ENCODE measurements around the gene S1PR3. TPM values are rescaled to one million over a fixed set of nuclear protein-coding genes. Genes with fewer than 3 reads are reported as not detected.

Gene S1PR3
- total RNA-seq, 2 experiments from 2014 or later, result 0.47 TPM; not detected in 1

- CTCF ChIA-PET (ENCODE audit: unreplicated experiment), result no interaction called here
- POLR2A ChIA-PET, result no interaction called here
- no peak for DNase-seq (ENCODE audit: low spot score)
- Histone ChIP-seq H3K79me2 (ENCODE audit: insufficient read depth, low read depth, low read length) (no peaks in the 10 kb centered on the region), H3K9me2 (ENCODE audit: insufficient read depth, low read length) (no peaks in the 10 kb centered on the region), H3K4me1 (ENCODE audit: insufficient read depth, low read length, poor library complexity, severe bottlenecking) (no peaks in the 10 kb centered on the region), H3K9me3 (ENCODE audit: low read length) (no peaks in the 10 kb centered on the region), H3K27ac (ENCODE audit: low read depth, low read length, poor library complexity, severe bottlenecking) (no peak overlapping the region), H2AFZ (ENCODE audit: low read length) (no peak overlapping the region), H3K36me3 (ENCODE audit: insufficient read depth, low read length) (no peaks in the 10 kb centered on the region), H4K20me1 (ENCODE audit: insufficient read depth, low read length) (no peaks in the 10 kb centered on the region), H3K4me2 (ENCODE audit: low read length) (no peak overlapping the region), H3K4me3 (ENCODE audit: low read depth, low read length, poor library complexity, severe bottlenecking) (no peak overlapping the region)
- BruUV-seq (replicated peaks), result no TSS peak
- TF ChIP-seq CTCF (conservative IDR thresholded peaks at IDR 0.05; ENCODE audit: low read length), result no peak
- TF ChIP-seq EZH2phosphoT487 (IDR thresholded peaks at IDR 0.05; ENCODE audit: borderline replicate concordance, low read depth, low read length), result no peak
- intact Hi-C loops (cut with micrococcal nuclease; ENCODE audit: unreplicated experiment), result no loop called here
Measured at GRCh38 chr9:88951155-88951542, 40.1 kb upstream of the S1PR3 start.

DNA sequence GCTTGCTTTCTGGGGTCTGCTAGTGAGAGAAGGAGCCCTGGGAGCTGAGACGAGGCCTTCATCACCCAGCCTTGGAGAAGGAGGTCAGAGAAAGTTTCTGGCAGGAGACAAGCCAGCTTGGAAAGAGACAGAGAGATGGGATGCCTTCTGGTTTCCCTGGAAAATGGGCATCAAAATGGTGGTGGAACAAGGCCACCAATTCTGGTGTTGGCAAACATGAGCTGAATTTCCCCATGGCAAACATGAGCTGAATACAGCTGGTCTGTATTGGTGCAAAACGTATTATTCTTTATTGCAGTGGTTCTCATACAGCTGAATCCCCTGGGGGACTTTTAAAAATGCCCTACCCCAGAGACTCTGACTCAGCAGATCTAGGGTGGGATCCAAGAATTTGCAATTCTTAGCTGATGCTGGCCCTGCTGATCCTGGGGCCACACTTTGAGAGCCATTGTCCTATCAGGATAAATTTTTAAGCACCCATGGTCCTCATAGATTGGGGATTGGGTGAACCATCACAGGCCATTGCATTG is 39.1 kb upstream of the S1PR3 start:
- intact Hi-C loops (cut with micrococcal nuclease; ENCODE audit: unreplicated experiment), result no loop called here
- ChIA-PET POLR2A (interaction anchor here (1.1 kb wide), 1 partner anchor 513 kb away, joined by 3 read pairs; no protein-coding TSS in a partner anchor), CTCF (ENCODE audit: unreplicated experiment) (no interaction called here)
- Histone ChIP-seq H3K9me2 (ENCODE audit: insufficient read depth, low read length) (no peaks in the 10 kb centered on the region), H3K79me2 (ENCODE audit: insufficient read depth, low read depth, low read length) (no peaks in the 10 kb centered on the region), H2AFZ (ENCODE audit: low read length) (no peak overlapping the region), H4K20me1 (ENCODE audit: insufficient read depth, low read length) (no peaks in the 10 kb centered on the region), H3K4me3 (ENCODE audit: low read depth, low read length, poor library complexity, severe bottlenecking) (no peak overlapping the region), H3K36me3 (ENCODE audit: insufficient read depth, low read length) (no peaks in the 10 kb centered on the region), H3K9me3 (ENCODE audit: low read length) (no peaks in the 10 kb centered on the region), H3K27ac (ENCODE audit: low read depth, low read length, poor library complexity, severe bottlenecking) (no peak overlapping the region), H3K4me1 (ENCODE audit: insufficient read depth, low read length, poor library complexity, severe bottlenecking) (no peaks in the 10 kb centered on the region), H3K4me2 (ENCODE audit: low read length) (no peak overlapping the region)
- TF ChIP-seq EZH2phosphoT487 (IDR thresholded peaks at IDR 0.05; ENCODE audit: borderline replicate concordance, low read depth, low read length), result no peak
- TF ChIP-seq CTCF (conservative IDR thresholded peaks at IDR 0.05; ENCODE audit: low read length), result no peak
- no TSS peak for BruUV-seq (replicated peaks)
- DNase-seq (ENCODE audit: low spot score), result no peak

- intact Hi-C loops (cut with micrococcal nuclease; ENCODE audit: unreplicated experiment), result no loop called here
- H3K36me3 ChIP-seq (ENCODE audit: insufficient read depth, low read length), result no peaks in the 10 kb centered on the region
- no peak for DNase-seq (ENCODE audit: low spot score)
- no peak overlapping the region for H3K4me3 ChIP-seq (ENCODE audit: low read depth, low read length, poor library complexity, severe bottlenecking)
- no peaks in the 10 kb centered on the region for H3K9me3 ChIP-seq (ENCODE audit: low read length)
- no peak overlapping the region for H3K4me2 ChIP-seq (ENCODE audit: low read length)
- H3K9me2 ChIP-seq (ENCODE audit: insufficient read depth, low read length), result no peaks in the 10 kb centered on the region
- no peak overlapping the region for H2AFZ ChIP-seq (ENCODE audit: low read length)
- no peaks in the 10 kb centered on the region for H3K79me2 ChIP-seq (ENCODE audit: insufficient read depth, low read depth, low read length)
- no TSS peak for BruUV-seq (replicated peaks)
- H3K27ac ChIP-seq (ENCODE audit: low read depth, low read length, poor library complexity, severe bottlenecking), result no peak overlapping the region
- no peaks in the 10 kb centered on the region for H3K4me1 ChIP-seq (ENCODE audit: insufficient read depth, low read length, poor library complexity, severe bottlenecking)
- H4K20me1 ChIP-seq (ENCODE audit: insufficient read depth, low read length), result no peaks in the 10 kb centered on the region
- CTCF ChIA-PET (ENCODE audit: unreplicated experiment), result no interaction called here
- POLR2A ChIA-PET, result interaction anchor here (0.8 kb wide), 1 partner anchor 10 kb away, joined by 3 read pairs; no protein-coding TSS in a partner anchor
- no peak for TF ChIP-seq EZH2phosphoT487 (IDR thresholded peaks at IDR 0.05; ENCODE audit: borderline replicate concordance, low read depth, low read length)
- no peak for TF ChIP-seq CTCF (conservative IDR thresholded peaks at IDR 0.05; ENCODE audit: low read length)
Measured at GRCh38 chr9:88952976-88953375, 38.3 kb upstream of the S1PR3 start.

All from OCI-LY7 (cell line).